RWPE2 (cell line): ENCODE measurements around the gene CEP128.

Experiments used
- ATAC-seq: fragments of 200-7000 bp; cut with Tn5 transposase; 3 replicates; pipeline ENCODE4 v1.9.1; 2021; ENCODE audit warnings: low read depth
- DNase-seq: peaks from one replicate; pipeline ENCODE4 v3.0.0-alpha.2; 2020; ENCODE audit warnings: low spot score
- H3K27ac ChIP-seq: fragments of 450-650 bp; 2 replicates; pipeline ENCODE4 v1.5.1; 2017; ENCODE audit warnings: mild to moderate bottlenecking; ENCODE audit not compliant: poor library complexity, severe bottlenecking
- H3K27me3 ChIP-seq: fragments of 250-450 bp; sonication (Bioruptor Pico); 2 replicates; pipeline ENCODE4 v1.5.1; 2021; ENCODE audit warnings: mild to moderate bottlenecking, moderate library complexity; ENCODE audit not compliant: insufficient read depth, poor library complexity, severe bottlenecking
- H3K36me3 ChIP-seq: fragments of 250-450 bp; sonication (Bioruptor Pico); 2 replicates; pipeline ENCODE4 v1.5.1; 2020; ENCODE audit warnings: low read depth, mild to moderate bottlenecking, moderate library complexity
- H3K4me1 ChIP-seq: fragments of 250-450 bp; sonication (Bioruptor Pico); 2 replicates; pipeline ENCODE4 v1.5.1; 2021; ENCODE audit warnings: mild to moderate bottlenecking, moderate library complexity; ENCODE audit not compliant: insufficient read depth, poor library complexity, severe bottlenecking
- H3K4me3 ChIP-seq: fragments of 250-450 bp; sonication (Bioruptor Pico); 2 replicates; pipeline ENCODE4 v1.5.1; 2021; ENCODE audit warnings: mild to moderate bottlenecking, moderate library complexity; ENCODE audit not compliant: severe bottlenecking
- H3K9me3 ChIP-seq: fragments of 250-450 bp; sonication (Bioruptor Pico); 2 replicates; pipeline ENCODE4 v1.5.1; 2021; ENCODE audit warnings: mild to moderate bottlenecking, moderate library complexity; ENCODE audit not compliant: severe bottlenecking
- CTCF ChIP-seq: fragments of 450-650 bp; IDR thresholded peaks from one replicate; pipeline ENCODE4 v1.5.1; 2017; ENCODE audit warnings: mild to moderate bottlenecking, moderate library complexity; ENCODE audit not compliant: poor library complexity, severe bottlenecking

CEP128 gene

GRCh38 chr14:80933686-80934085 lies 7.9 kb downstream of the CEP128 start:
- ATAC-seq (no peak), DNase-seq (no peak)
- Histone ChIP-seq H3K9me3 (no peaks in the 10 kb centered on the region), H3K4me3 (no peak overlapping the region), H3K36me3 (peaks cover 36% of the 10 kb centered on the region), H3K27me3 (no peaks in the 10 kb centered on the region), H3K4me1 (peaks cover 17% of the 10 kb centered on the region), H3K27ac (no peak overlapping the region)
- TF ChIP-seq CTCF, result no peak

GRCh38 chr14:80933282-80933681 lies 8.3 kb downstream of the CEP128 start:
- peaks cover 17% of the 10 kb centered on the region for H3K4me1 ChIP-seq
- TF ChIP-seq CTCF, result no peak
- no peaks in the 10 kb centered on the region for H3K9me3 ChIP-seq
- H3K36me3 ChIP-seq, result peaks cover 32% of the 10 kb centered on the region
- ATAC-seq (no peak), DNase-seq (no peak)
- H3K27me3 ChIP-seq, result no peaks in the 10 kb centered on the region
- H3K4me3 ChIP-seq, result no peak overlapping the region
- H3K27ac ChIP-seq, result no peak overlapping the region

- H3K4me1 ChIP-seq, result peaks cover 17% of the 10 kb centered on the region
- no peak overlapping the region for H3K4me3 ChIP-seq
- no peak for DNase-seq
- no peak for TF ChIP-seq CTCF
- H3K27ac ChIP-seq, result peak overlapping the region; percentile 54
- H3K27me3 ChIP-seq, result no peaks in the 10 kb centered on the region
- no peaks in the 10 kb centered on the region for H3K9me3 ChIP-seq
- H3K36me3 ChIP-seq, result peaks cover 17% of the 10 kb centered on the region
- ATAC-seq, result peak; percentile 94
Observed at GRCh38 chr14:80930836-80931389, 10.6 kb downstream of the CEP128 start.

- H3K4me3 ChIP-seq, result no peak overlapping the region
- DNase-seq, result no peak
- H3K9me3 ChIP-seq, result no peaks in the 10 kb centered on the region
- H3K27ac ChIP-seq, result peak overlapping the region; percentile 54
- H3K27me3 ChIP-seq, result no peaks in the 10 kb centered on the region
- peaks cover 17% of the 10 kb centered on the region for H3K4me1 ChIP-seq
- no peak for ATAC-seq
- H3K36me3 ChIP-seq, result peaks cover 17% of the 10 kb centered on the region
- no peak for TF ChIP-seq CTCF
Observed at GRCh38 chr14:80930095-80930494, 11.4 kb downstream of the CEP128 start.
